Measurements from ENCODE around the gene F2RL3. TPM values are rescaled to one million over a fixed set of nuclear protein-coding genes. Genes with fewer than 3 reads are reported as not detected.

Gene F2RL3
- total and polyA plus RNA-seq, 2 of the 8 experiments (the other 6 are each of a cell fraction or from before 2014, with no cell fraction given) = not detected

DNA sequence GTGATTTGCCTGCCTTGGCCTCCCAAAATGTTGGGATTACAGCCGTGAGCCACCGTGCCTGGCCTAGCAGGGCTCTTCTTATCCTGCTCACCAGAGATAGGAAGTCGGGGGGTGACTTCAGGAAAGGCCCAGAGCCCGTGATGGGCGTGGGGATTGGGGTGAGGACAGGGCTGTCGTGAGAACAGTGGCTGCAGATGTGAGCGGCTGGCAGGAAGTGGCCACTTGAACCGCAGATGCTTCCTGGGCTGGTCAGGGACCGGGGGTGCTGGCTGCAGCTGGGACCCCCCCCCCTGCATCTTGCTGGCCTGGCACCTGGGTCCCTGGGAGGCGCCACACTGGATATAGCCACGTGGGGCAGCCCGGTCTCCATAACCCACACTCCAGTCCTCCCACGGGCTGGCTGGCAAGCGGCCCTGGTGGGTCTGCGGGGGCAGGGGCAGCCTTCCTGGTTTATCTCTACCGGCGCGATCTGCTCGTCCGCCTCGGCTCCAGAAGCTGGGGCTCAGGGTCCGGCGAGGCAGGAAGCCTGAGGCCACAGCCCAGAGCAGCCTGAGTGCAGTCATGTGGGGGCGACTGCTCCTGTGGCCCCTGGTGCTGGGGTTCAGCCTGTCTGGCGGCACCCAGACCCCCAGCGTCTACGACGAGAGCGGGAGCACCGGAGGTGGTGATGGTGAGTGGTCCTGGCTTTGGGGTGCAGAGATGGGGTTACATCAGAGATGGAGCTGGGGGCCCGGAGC lies at the start of gene F2RL3 (continued):
- TF ChIP-seq HDAC6 (IDR thresholded peaks at IDR 0.05; ENCODE audit: low read depth, low read length) (no peak), CEBPB (IDR thresholded peaks at IDR 0.05; ENCODE audit: low read depth, low read length) (no peak), RXRA (IDR thresholded peaks at IDR 0.05; ENCODE audit: insufficient read depth, low read depth, low read length) (no peak), JUND (IDR thresholded peaks at IDR 0.05; ENCODE audit: low read length) (no peak), EP300 (IDR thresholded peaks at IDR 0.05; ENCODE audit: borderline replicate concordance in 1 of 2, low read depth in 2 of 2, low read length in 2 of 2) (no peak), CHD2 (IDR thresholded peaks at IDR 0.05; ENCODE audit: low read length) (no peak), EZH2 (IDR thresholded peaks at IDR 0.05; ENCODE audit: low read depth, low read length, severe bottlenecking) (no peak), YY1 (IDR thresholded peaks at IDR 0.05; ENCODE audit: low read depth, low read length) (no peak), GABPA (IDR thresholded peaks at IDR 0.05; ENCODE audit: borderline replicate concordance, insufficient read depth, low read length) (no peak), RNF2 (IDR thresholded peaks at IDR 0.05; ENCODE audit: borderline replicate concordance, low read depth, low read length, missing control alignments, poor library complexity, severe bottlenecking) (no peak)

All from H1 (cell line).